Spleen (tissue), 7 donors: ENCODE data around the gene COBL.

Experiments
- POLR2A ChIP-seq, 3 donors: fragments of 450-650 bp; IDR thresholded peaks; one replicate each; pipeline ENCODE4 v1.5.1; 2017; ENCODE audit warnings: antibody characterized with exemption in 3 of 3, mild to moderate bottlenecking in 1 of 3
- POLR2AphosphoS5 ChIP-seq, 3 donors: sonication (generic); formaldehyde crosslinking; IDR thresholded peaks; one replicate each; pipeline ENCODE4 v1.5.1; 2017; ENCODE audit warnings: antibody characterized with exemption in 3 of 3
- TF ChIP-seq, protein P1 (sequence below), 11 experiments: fragments of 200-600 bp in 7 of 11; fragments of 450-650 bp in 4 of 11; sonication (generic) in 4 of 11; IDR thresholded peaks in 8 of 11; conservative IDR thresholded peaks in 3 of 11; 1 replicate in 7 of 11; 2 replicates in 4 of 11; pipeline versions ENCODE4 v1.4.0 to v1.8.0; 2016 to 2021; ENCODE audit warnings: antibody characterized with exemption in 11 of 11, inconsistent platforms in 4 of 11, mild to moderate bottlenecking in 1 of 11
- donor health status: DM: no; HTN: no; CAD: no; lungs with moderate emphysema.
- donor health status: DM: no; HTN: no; CAD: no.
- donor health status: DM: no; HTN: no; CAD: no.

- TF ChIP-seq, protein P1, sequence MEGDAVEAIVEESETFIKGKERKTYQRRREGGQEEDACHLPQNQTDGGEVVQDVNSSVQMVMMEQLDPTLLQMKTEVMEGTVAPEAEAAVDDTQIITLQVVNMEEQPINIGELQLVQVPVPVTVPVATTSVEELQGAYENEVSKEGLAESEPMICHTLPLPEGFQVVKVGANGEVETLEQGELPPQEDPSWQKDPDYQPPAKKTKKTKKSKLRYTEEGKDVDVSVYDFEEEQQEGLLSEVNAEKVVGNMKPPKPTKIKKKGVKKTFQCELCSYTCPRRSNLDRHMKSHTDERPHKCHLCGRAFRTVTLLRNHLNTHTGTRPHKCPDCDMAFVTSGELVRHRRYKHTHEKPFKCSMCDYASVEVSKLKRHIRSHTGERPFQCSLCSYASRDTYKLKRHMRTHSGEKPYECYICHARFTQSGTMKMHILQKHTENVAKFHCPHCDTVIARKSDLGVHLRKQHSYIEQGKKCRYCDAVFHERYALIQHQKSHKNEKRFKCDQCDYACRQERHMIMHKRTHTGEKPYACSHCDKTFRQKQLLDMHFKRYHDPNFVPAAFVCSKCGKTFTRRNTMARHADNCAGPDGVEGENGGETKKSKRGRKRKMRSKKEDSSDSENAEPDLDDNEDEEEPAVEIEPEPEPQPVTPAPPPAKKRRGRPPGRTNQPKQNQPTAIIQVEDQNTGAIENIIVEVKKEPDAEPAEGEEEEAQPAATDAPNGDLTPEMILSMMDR (IDR thresholded peaks at IDR 0.05 in 8 of 11, conservative IDR thresholded peaks at IDR 0.05 in 3 of 11): no peak
- TF ChIP-seq POLR2AphosphoS5 (IDR thresholded peaks at IDR 0.05) (no peak), POLR2A (IDR thresholded peaks at IDR 0.05) (no peak)
Measured at GRCh38 chr7:51256916-51257315, 59.7 kb downstream of the COBL start.
